HL-60/S4 treated with phorbol 12-myristate 13-acetate at 8.2 ng/mL for 4 days and 3 days (cell line): ENCODE measurements around the gene NCF2.

Experiments used
- in situ Hi-C: fragments of 300-500 bp; cut with MboI; formaldehyde crosslinking; loops from 2 replicates; pipeline ENCODE4 v1.15.0; 2022; ENCODE audit warnings: low sequenced_read_pairs

NCF2 gene

GRCh38 chr1:183586926-183587325 lies 3.3 kb downstream of the NCF2 start:
- in situ Hi-C loops = no loop called here

- in situ Hi-C loops = no loop called here
Observed at GRCh38 chr1:183586455-183586854, 3.8 kb downstream of the NCF2 start.

- in situ Hi-C loops = no loop called here
Observed at GRCh38 chr1:183585038-183585437, 5.2 kb downstream of the NCF2 start.

- in situ Hi-C loops = no loop called here
Observed at GRCh38 chr1:183584147-183584546, 6.1 kb downstream of the NCF2 start.

GRCh38 chr1:183583466-183583865 lies 6.8 kb downstream of the NCF2 start:
- in situ Hi-C loops = no loop called here

GRCh38 chr1:183582021-183582713 lies 8.1 kb downstream of the NCF2 start:
- in situ Hi-C loops = no loop called here

- in situ Hi-C loops = no loop called here
Observed at GRCh38 chr1:183580281-183580682, 10.0 kb downstream of the NCF2 start.

- in situ Hi-C loops = no loop called here
Observed at GRCh38 chr1:183578856-183579255, 11.4 kb downstream of the NCF2 start.

GRCh38 chr1:183577897-183578465 lies 12.3 kb downstream of the NCF2 start:
- in situ Hi-C loops = no loop called here

- in situ Hi-C loops = no loop called here
Observed at GRCh38 chr1:183576537-183576936, 13.7 kb downstream of the NCF2 start.

GRCh38 chr1:183575606-183576005 lies 14.7 kb downstream of the NCF2 start:
- in situ Hi-C loops = no loop called here

- in situ Hi-C loops = no loop called here
Observed at GRCh38 chr1:183572721-183573120, 17.5 kb downstream of the NCF2 start.

- in situ Hi-C loops = no loop called here
Observed at GRCh38 chr1:183571678-183572268, 18.5 kb downstream of the NCF2 start.

- in situ Hi-C loops = no loop called here
Observed at GRCh38 chr1:183570451-183570850, 19.8 kb downstream of the NCF2 start.

GRCh38 chr1:183569801-183570200 lies 20.5 kb downstream of the NCF2 start:
- in situ Hi-C loops = no loop called here

GRCh38 chr1:183569141-183569540 lies 21.1 kb downstream of the NCF2 start:
- in situ Hi-C loops = no loop called here

- in situ Hi-C loops = no loop called here
Observed at GRCh38 chr1:183568176-183569021, 21.9 kb downstream of the NCF2 start.

GRCh38 chr1:183567584-183567983 lies 22.7 kb downstream of the NCF2 start:
- in situ Hi-C loops = no loop called here

- in situ Hi-C loops = no loop called here
Observed at GRCh38 chr1:183566026-183566425, 24.2 kb downstream of the NCF2 start.

- in situ Hi-C loops = no loop called here
Observed at GRCh38 chr1:183565261-183565660, 25.0 kb downstream of the NCF2 start.

- in situ Hi-C loops = no loop called here
Observed at GRCh38 chr1:183562701-183563100, 27.6 kb downstream of the NCF2 start.

GRCh38 chr1:183559061-183559460 lies 31.2 kb downstream of the NCF2 start:
- in situ Hi-C loops = no loop called here
